GM21528 (cell line): ENCODE results near the gene STIP1.

Source experiments
- ATAC-seq: cut with Tn5 transposase; IDR thresholded peaks from one replicate; pipeline ENCODE4 v1.9.1; 2021; ENCODE audit warnings: mild to moderate bottlenecking, moderate library complexity; ENCODE audit not compliant: unreplicated experiment, low FRiP score

Gene STIP1

DNA sequence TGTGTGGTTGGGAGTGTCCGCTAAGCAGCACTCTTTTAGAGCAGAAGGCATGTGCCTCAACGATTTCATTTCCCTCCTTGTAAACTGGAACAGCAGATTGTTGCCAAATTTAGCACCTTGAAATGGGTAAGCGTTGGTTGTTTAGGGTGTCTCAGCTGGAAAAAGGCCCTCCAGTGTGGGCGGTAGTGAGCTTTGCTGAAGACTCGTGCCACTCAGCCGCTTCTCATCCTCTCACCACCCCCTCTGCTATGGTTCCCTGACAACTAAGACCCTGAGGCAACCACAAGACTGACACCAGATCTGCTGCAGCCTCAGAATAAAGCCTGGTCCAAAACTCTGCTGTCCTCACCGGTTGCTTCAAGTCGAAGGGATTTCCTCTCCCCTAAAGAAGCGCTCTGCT is 10.7 kb downstream of the STIP1 start:
- no peak for ATAC-seq

GRCh38 chr11:64198511-64198910 is 12.5 kb downstream of the STIP1 start:
- no peak for ATAC-seq

- ATAC-seq, result no peak
Measured at GRCh38 chr11:64201543-64201942, 15.6 kb downstream of the STIP1 start.

- ATAC-seq, result no peak
Measured at GRCh38 chr11:64202992-64203391, 17.0 kb downstream of the STIP1 start.

DNA sequence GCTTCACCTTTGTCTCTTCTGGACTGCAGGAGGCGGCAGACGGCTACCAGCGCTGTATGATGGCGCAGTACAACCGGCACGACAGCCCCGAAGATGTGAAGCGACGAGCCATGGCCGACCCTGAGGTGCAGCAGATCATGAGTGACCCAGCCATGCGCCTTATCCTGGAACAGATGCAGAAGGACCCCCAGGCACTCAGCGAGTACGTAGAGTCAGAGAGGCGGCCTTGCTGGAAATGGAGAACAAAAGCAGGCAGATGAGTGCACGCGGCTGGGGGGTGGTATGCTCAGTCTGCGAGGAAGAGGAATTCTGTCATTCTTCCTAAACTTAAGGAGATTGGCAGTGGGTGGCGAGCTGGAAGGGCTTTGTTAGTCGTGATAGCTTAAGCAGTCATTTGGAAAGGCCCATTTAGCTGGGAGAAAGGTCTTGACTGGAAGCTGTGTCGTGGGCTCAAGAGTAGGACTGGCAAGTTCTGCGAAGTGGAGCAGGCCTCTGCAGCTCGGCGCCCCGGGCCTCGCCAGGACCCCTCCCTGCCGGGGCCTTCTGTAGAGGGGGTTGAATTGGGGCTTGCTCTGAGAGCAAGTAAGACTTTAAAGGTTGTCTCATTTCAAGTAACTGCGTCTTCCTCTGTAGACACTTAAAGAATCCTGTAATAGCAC is 17.6 kb downstream of the STIP1 start:
- ATAC-seq, result no peak

DNA sequence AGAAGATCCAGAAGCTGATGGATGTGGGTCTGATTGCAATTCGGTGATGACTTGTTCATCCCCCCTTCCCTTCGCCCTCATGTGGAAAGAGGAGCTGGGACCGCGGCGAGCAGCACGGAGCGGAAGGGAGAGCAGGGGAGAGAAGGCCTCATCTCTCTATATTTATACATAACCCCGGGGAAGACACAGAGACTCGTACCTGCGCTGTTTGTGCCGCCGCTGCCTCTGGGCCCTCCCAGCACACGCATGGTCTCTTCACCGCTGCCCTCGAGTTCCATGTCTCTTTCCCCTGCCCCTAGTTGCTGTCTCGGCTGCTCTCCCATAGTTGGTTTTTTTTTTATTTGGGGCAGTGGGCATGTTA is 18.1 kb downstream of the STIP1 start:
- ATAC-seq, result no peak

- no peak for ATAC-seq
Measured at GRCh38 chr11:64204464-64204989, 18.6 kb downstream of the STIP1 start.

- ATAC-seq, result no peak
Measured at GRCh38 chr11:64206457-64207255, 20.7 kb downstream of the STIP1 start, which contains the start of gene FERMT3. Gene FERMT3, plus strand, starts transcription at chr11:64206721. Its CDS starts 644 bp downstream, at chr11:64207365.

- ATAC-seq, result no peak
Measured at GRCh38 chr11:64207256-64208085, 21.5 kb downstream of the STIP1 start.

DNA sequence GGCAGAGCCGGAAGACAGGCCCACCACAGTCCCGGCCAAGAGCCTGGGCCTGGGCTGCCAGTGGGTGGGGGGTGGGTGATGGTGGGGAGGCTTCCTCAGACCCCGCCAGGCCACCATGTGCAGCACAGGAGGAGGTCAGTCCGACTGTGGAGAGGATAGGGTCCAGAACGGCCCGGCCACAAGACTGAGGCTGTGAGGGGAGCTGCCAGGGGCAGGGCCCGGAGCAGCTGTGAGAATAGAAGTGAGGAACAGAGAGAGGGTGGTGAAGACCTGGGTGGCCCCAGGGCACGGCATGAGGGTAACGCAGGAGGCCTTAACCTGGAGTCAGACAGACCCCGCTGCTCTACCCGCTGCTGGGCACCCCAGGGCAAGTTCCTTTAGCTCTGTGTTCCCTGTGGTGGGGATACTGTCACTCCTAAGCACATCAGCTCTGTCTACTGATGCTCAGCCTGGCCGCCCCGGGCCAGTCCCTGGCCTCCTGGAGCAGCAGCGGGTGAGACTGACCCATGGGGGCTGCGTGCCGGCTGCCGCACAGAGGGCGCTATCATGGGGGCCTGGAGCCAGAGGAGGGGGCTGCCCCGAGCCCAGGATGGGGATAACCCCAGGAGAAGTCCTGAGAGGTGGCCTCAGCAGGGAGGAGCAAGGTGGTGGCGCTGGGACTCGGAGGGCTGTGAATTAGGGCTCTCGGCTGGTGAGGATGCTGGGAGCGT is 22.3 kb downstream of the STIP1 start:
- ATAC-seq, result no peak

GRCh38 chr11:64208796-64209562 is 23.0 kb downstream of the STIP1 start:
- no peak for ATAC-seq

- ATAC-seq, result no peak
Measured at GRCh38 chr11:64209563-64209843, 23.5 kb downstream of the STIP1 start.

- no peak for ATAC-seq
Measured at GRCh38 chr11:64210301-64211020, 24.5 kb downstream of the STIP1 start.

DNA sequence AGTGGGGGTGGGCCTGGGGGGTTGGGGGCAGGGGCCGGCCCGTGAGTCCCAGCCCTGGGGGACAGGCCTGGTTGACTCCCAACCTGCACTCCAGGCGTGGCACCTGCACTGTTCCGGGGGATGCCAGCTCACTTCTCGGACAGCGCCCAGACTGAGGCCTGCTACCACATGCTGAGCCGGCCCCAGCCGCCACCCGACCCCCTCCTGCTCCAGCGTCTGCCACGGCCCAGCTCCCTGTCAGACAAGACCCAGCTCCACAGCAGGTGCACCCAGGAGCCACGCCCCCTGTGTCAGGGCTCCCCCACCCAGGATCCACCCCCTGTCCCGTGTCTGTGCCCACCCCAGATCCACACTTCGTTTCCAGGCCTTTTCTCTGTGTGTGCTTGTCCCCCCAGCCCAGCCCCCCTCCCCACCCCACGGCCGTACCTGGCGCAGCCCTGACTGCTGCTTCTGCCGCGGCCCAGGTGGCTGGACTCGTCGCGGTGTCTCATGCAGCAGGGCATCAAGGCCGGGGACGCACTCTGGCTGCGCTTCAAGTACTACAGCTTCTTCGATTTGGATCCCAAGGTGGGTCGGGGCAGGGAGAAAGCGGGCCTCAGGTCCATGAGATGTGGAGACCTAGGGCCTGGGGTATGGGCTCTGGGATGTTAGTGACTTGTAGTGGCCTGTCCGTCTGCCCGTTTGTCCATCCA is 25.4 kb downstream of the STIP1 start:
- no peak for ATAC-seq

GRCh38 chr11:64216879-64217278 is 30.9 kb downstream of the STIP1 start:
- ATAC-seq, result no peak

- ATAC-seq, result no peak
Measured at GRCh38 chr11:64218628-64219353, 32.8 kb downstream of the STIP1 start.

DNA sequence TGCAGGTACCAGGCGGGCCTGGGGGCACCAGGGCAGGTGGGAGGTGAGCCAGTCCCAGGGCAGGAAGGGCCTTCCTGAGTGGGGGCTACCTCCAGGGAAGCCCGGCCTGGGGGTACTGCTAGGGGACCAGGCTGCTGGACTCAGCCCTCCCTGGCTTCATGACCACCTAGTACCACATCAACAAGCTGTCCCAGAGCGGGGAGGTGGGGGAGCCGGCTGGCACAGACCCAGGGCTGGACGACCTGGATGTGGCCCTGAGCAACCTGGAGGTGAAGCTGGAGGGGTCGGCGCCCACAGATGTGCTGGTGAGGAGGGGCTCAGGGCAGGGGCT is 33.3 kb downstream of the STIP1 start:
- ATAC-seq, result no peak

- no peak for ATAC-seq
Measured at GRCh38 chr11:64219755-64220154, 33.8 kb downstream of the STIP1 start.
